HG02798 (cell line): ENCODE measurements around the gene ZNRF3.
"Not testable (repeated sequence)": the region's sequence is repeated elsewhere in the genome, so short reads cannot be mapped to it uniquely, and the experiment has no call there.

Experiments
- ATAC-seq: cut with Tn5 transposase; IDR thresholded peaks from one replicate; pipeline ENCODE4 v1.9.1; 2021; ENCODE audit warnings: mild to moderate bottlenecking; ENCODE audit not compliant: unreplicated experiment, poor library complexity

Gene ZNRF3

GRCh38 chr22:28905256-28905832 is 22.0 kb downstream of the ZNRF3 start:
- ATAC-seq = no peak

DNA sequence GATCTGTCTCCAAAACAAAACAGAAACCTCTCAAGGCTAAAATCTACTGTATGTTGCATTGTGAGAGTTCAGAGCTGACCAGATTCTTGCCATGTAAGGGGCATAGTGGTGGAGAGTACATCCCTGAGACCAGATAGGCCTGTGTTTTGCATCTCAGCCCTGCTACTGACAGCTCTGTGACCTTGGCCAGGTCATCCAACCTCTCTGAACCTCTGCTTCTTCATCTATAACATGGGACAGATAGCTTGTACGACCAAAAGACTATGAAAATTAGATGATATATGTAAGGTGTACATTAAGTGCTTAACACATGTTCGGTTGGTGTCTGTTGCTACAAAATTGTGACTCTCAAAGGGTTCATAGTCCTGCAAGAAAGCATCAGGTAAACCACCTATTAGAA is 22.9 kb downstream of the ZNRF3 start:
- ATAC-seq = no peak

DNA sequence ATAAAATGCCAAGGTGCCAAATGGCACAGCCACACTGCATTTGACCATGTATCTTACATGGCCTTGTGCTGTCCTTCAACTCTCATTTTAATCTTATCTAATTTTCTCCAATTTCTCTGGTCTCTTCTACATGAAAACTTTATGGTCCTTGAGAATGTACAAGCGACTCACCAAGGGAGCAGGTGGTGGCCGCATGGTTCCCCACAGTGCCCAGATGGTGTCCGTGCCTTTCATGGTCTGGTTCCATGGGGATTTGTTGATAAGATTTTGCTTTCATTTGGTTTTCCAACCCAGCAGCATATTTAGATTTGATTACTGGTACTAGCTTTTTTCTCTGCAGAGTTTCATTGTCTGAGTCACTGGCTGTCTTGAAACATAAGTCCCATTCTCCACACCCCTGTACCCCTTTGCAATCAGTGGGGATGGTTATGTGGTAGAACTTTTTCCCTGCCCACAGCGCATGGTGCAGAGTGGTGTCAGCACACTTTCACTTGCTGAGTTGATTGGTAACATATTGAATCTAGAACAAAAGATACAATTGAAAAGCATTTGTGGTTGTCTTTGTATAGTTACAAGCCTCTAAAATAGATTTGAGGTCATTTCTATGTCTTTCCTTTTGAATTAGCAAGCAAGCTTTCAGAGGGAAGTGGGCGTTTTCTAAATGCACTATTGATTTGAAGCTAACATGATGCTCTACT is 24.1 kb downstream of the ZNRF3 start:
- ATAC-seq = peak; percentile 55

- not testable (repeated sequence) for ATAC-seq
Measured at GRCh38 chr22:28908810-28909209, 25.4 kb downstream of the ZNRF3 start.

DNA sequence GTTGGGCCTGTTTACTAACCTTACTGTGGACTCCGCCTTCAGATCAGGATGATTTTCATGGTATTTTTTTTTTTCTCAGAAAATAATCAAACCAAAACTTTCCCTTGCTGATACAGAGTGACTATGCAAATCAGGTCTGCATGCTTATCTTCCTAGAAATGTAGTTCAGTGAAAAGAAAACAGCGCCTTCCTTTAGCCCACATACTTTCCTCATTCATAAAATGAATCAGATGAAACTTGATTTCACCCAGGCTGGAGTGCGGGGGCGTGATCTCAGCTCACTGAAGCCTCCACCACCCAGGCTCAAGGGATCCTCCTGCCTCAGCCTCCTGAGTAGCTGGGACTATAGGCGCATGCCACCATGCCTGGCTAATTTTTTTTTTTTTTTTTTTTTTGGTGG is 26.0 kb downstream of the ZNRF3 start:
- ATAC-seq = no peak

DNA sequence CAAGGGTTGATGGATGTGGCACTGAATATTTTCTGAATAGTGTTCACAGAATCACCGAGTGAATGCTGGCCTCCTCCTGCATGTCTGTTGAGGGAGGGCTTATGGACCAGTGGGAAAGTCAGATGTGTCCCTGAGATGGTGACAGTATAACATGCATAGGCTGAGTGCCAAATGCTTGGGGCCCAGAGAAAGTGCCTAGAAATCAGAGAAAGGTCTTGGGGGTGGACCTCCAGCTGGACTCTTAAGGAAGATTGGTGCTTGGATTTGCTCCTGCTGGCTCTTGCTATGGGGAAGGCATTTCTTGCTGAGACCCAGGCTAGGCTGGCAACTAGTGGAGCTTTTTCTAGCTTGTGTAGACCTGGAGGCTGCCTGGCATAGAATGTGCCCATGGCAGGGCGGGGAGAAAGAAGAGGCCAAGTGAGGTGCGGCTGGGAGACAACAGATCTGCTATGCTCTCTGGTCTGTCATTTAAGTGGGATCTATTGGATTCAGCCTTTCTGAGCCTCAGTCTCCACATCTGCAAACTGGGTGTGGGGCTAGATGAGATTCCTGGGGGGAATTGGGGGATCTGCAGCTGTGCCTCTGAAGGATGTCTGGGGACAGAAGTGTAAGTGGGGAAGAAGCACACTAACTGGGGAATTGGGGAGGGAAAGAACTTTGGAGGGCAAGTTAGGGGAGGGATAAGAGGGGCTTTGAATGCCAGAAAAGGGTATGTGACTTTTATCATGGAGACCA is 27.4 kb downstream of the ZNRF3 start:
- no peak for ATAC-seq

DNA sequence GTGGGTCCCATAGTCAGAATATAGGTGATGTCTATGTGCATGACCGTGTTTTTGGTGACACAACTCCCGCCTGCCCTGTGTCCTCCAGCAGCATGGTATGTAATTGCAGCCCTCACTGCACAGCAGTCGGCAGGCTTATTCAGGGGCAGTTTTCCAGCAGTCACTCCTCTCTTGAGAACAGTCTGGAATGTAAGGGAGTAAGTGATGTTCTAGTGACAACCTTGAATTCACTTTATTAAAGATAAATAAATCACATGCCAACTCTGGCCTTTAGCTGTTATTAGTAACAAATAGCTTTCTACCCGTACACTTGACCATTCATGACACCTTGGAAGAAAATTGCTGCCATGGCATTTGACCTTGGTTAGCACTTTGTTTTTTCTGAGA is 27.9 kb downstream of the ZNRF3 start:
- ATAC-seq = no peak

GRCh38 chr22:28911777-28912669 is 28.7 kb downstream of the ZNRF3 start:
- ATAC-seq = no peak

DNA sequence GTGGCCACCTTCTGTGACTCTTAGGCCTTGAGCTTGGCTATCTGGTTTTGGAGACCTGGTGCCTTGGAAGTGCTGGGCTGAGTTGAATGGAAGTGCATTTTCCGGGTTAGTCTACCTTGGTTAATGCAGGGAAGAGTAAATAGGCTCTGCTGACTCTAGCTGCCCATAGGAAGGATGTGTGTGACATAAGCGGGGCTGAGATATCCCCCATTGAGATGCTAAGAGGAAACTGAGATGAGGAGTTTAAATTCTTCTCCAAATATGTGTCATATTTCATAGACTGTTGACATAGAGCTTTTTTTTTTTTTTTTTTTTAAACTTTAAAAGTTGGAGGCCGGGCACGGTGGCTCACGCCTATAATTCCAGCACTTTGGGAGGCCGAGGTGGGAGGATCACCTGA is 30.8 kb downstream of the ZNRF3 start:
- ATAC-seq = no peak

GRCh38 chr22:28915969-28916368 is 32.6 kb downstream of the ZNRF3 start:
- ATAC-seq = no peak

- ATAC-seq = no peak
Measured at GRCh38 chr22:28917747-28918549, 34.6 kb downstream of the ZNRF3 start.

GRCh38 chr22:28918550-28919271 is 35.3 kb downstream of the ZNRF3 start:
- no peak for ATAC-seq

DNA sequence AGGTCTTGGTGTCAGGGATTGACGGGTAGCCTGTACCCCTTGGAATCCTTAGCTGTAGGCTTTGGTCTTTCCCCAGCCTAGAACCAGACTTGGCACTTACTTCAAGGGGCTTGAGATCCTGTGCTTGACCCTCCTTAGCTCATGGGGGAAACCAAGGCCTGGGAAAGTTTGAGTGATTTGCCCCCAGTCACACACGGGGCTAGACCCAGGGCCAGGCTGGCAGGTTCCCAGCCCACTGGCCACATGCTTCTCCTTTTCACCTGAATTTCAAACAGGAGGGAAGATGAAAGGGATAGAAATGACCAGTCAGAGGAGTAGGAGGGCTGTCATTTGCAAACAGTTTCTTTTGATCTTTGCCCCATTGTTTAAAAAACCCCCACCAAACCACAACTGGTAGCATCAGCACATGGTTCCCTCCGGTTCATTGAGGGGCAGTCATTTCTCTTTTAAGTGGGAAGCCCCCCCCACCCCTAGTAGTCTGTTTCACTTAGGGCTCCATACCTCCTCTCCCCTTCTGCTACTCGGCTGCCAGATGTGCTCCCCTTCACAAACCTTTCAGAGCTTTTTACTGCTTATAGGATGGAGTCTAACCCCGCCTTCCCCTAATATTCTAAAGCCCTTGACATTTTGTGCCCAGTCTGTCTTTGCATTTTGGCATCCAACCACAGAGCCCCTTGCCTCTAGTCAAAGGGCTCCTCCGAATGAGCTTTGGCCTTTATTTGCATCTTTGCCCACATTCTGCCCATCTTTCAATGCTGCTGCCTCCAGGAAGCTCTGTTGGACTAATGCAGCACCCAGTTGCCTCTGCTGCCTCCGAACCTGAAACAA is 37.6 kb downstream of the ZNRF3 start:
- no peak for ATAC-seq

- no peak for ATAC-seq
Measured at GRCh38 chr22:28921585-28921879, 38.2 kb downstream of the ZNRF3 start.

DNA sequence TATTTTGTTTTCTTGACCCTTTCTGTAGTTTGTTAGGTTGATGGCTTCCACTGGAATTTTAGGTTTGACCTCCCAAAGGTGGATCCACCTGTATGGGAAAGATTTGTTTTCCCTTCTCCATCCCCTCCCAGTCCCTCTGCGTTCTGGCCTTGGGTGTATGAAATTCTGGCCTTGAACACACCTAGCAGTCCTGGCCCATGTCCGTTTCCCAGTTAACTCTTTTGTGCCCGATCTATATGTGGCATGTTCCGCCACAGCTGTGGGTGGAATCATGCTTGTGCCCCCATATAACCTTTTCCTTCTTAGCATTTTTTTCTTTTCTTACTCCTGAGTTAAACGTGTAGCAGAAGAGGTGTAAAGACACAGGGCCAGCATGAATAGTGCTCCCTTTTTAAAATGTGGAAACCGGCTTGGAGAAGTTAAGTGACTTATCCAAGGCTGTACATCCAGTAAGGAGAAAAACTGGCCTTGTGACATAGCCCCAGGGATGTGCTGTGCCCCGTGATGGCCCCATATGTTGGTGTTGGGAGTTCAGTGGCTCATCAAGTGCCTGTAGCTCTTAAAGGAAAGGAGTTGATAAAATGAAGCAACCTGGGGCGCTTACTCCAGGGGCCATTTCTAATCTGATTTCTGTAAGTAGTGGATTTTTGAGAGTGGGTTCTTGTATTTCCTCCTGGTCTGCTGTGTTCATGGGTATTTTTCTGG is 39.3 kb downstream of the ZNRF3 start:
- no peak for ATAC-seq

GRCh38 chr22:28923826-28924732 is 40.7 kb downstream of the ZNRF3 start:
- no peak for ATAC-seq

DNA sequence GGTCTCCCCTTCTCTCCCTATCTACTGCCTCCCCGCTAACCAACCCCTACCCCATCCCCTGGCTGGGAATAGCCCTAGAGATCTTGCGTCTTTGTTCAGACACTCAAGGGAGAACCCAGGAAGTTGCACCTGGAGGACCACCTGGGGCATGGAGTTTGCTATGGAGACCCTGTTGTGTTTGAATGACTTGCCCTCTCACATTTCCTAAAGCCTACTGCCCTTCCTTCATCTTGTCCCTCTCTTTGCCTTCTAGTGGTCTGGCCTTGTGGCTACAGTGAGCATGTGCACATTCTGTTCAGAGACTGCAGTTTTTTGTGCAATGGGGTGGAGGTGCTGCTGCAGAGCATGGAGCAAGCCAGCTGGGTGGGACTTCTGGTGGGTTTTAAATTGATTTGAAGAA is 42.5 kb downstream of the ZNRF3 start:
- no peak for ATAC-seq
